B cell (primary cell): ENCODE results near the gene WNT11. TPM values are rescaled to one million over a fixed set of nuclear protein-coding genes. Genes with fewer than 3 reads are reported as not detected.

ENCODE experiments used
- ATAC-seq: fragments of 200-7000 bp; cut with Tn5 transposase; one replicate; pipeline ENCODE4 v1.10.0; 2021; ENCODE audit warnings: low read depth, mild to moderate bottlenecking, moderate number of reproducible peaks, moderate library complexity
- CTCF ChIA-PET: fragments of 350-600 bp; sonication (Branson Sonifier 250); formaldehyde crosslinking; loops from one replicate; lab custom pipeline; 2021; ENCODE audit warnings: antibody characterized with exemption, inconsistent platforms; lab: Charles Lee
- POLR2A ChIA-PET: fragments of 350-600 bp; sonication (Branson Sonifier 250); formaldehyde crosslinking; loops from one replicate; lab custom pipeline; 2021; ENCODE audit warnings: antibody characterized with exemption; lab: Charles Lee
- DNase-seq: peaks from one replicate; pipeline ENCODE4 v3.0.0; 2013
- H2AFZ ChIP-seq: 2 replicates; pipeline ENCODE4 v1.6.1; 2012; ENCODE audit warnings: mild to moderate bottlenecking, low read depth, low read length; ENCODE audit not compliant: insufficient read depth, poor library complexity, severe bottlenecking
- H3K27ac ChIP-seq, 2 donors: 1 replicate in 1 of 2; 2 replicates in 1 of 2; pipeline ENCODE4 v1.5.1; 2012 to 2013; ENCODE audit warnings: low read length in 2 of 2, mild to moderate bottlenecking in 2 of 2, moderate library complexity in 1 of 2
- H3K27me3 ChIP-seq, 4 experiments: fragments of 200-600 bp in 1 of 4; sonication (generic) in 1 of 4; replicated peaks in 1 of 4; 1 replicate in 2 of 4; 2 replicates in 2 of 4; pipeline versions ENCODE4 v1.6.1 to v1.7.0; 2013 to 2016; ENCODE audit warnings: low read length in 3 of 4, mild to moderate bottlenecking in 2 of 4, mixed read lengths in 1 of 4, moderate library complexity in 1 of 4; ENCODE audit not compliant: insufficient read depth in 4 of 4, control insufficient read depth in 3 of 4; ENCODE audit errors: control extremely low read depth in 1 of 4
- H3K36me3 ChIP-seq, 2 experiments: replicated peaks in 1 of 2; 1 replicate in 1 of 2; 2 replicates in 1 of 2; pipeline versions ENCODE4 v1.6.1 to v1.7.1; 2013; ENCODE audit warnings: low read length in 1 of 2; ENCODE audit not compliant: insufficient read depth in 2 of 2, control insufficient read depth in 1 of 2; ENCODE audit errors: control extremely low read depth in 1 of 2, extremely low read depth in 1 of 2
- H3K4me1 ChIP-seq, 2 donors: fragments of 200-600 bp in 1 of 2; sonication (generic) in 1 of 2; 1 replicate in 1 of 2; 2 replicates in 1 of 2; pipeline versions ENCODE4 v1.5.1 to v1.6.1; 2013 to 2017; ENCODE audit warnings: low read length in 2 of 2; ENCODE audit not compliant: control insufficient read depth in 2 of 2, insufficient read depth in 2 of 2
- H3K4me2 ChIP-seq: replicated peaks from 2 replicates; pipeline ENCODE3; 2012; ENCODE audit warnings: mild to moderate bottlenecking, low read depth, low read length; ENCODE audit not compliant: poor library complexity, severe bottlenecking
- H3K4me3 ChIP-seq, 5 experiments: fragments of 200-600 bp in 1 of 5; sonication (generic) in 1 of 5; 1 replicate in 3 of 5; 2 replicates in 2 of 5; pipeline versions ENCODE4 v1.5.1 to v1.7.0; 2011 to 2016; ENCODE audit warnings: low read length in 4 of 5, mild to moderate bottlenecking in 4 of 5, low read depth in 2 of 5, control low read depth in 1 of 5, moderate library complexity in 1 of 5; ENCODE audit not compliant: insufficient read depth in 1 of 5; ENCODE audit errors: control extremely low read depth in 1 of 5, extremely low read depth in 1 of 5
- H3K79me2 ChIP-seq: fragments of 200-600 bp; sonication (generic); one replicate; pipeline ENCODE4 v1.6.0; 2016; ENCODE audit warnings: low read length; ENCODE audit not compliant: control insufficient read depth, insufficient read depth
- H3K9ac ChIP-seq: fragments of 200-600 bp; sonication (generic); 2 replicates; pipeline ENCODE4 v1.6.1; 2017; ENCODE audit warnings: mild to moderate bottlenecking, low read length, moderate library complexity
- H3K9me3 ChIP-seq, 3 donors: one replicate each; pipeline versions ENCODE4 v1.6.1 to v1.7.1; 2013; ENCODE audit warnings: low read length in 2 of 3; ENCODE audit not compliant: control insufficient read depth in 2 of 3, insufficient read depth in 1 of 3; ENCODE audit errors: control extremely low read depth in 1 of 3
- H4K20me1 ChIP-seq: 2 replicates; pipeline ENCODE4 v1.6.0; 2012; ENCODE audit warnings: mild to moderate bottlenecking, low read length; ENCODE audit not compliant: insufficient read depth, control insufficient read depth, poor library complexity, severe bottlenecking
- H3K27ac Mint-ChIP-seq: one replicate; pipeline ENCODE4 v1.8.0; 2021; ENCODE audit warnings: mixed read lengths
- H3K27me3 Mint-ChIP-seq: one replicate; pipeline ENCODE4 v1.8.0; 2021; ENCODE audit warnings: mixed read lengths
- H3K4me1 Mint-ChIP-seq: one replicate; pipeline ENCODE4 v1.8.0; 2021; ENCODE audit warnings: mixed read lengths
- H3K4me3 Mint-ChIP-seq: one replicate; pipeline ENCODE4 v1.8.0; 2021; ENCODE audit warnings: mixed read lengths
- H3K9me3 Mint-ChIP-seq: one replicate; pipeline ENCODE4 v1.8.0; 2022; ENCODE audit warnings: mixed read lengths; ENCODE audit not compliant: insufficient read depth
- CTCF ChIP-seq: fragments of 200-600 bp; IDR thresholded peaks from one replicate; pipeline ENCODE4 v1.8.0; 2022; ENCODE audit warnings: antibody characterized with exemption, mild to moderate bottlenecking
- EZH2 ChIP-seq: IDR thresholded peaks from 2 replicates; pipeline ENCODE4 v1.6.1; 2012; ENCODE audit warnings: borderline replicate concordance, low read depth, mild to moderate bottlenecking, moderate library complexity, low read length; ENCODE audit not compliant: insufficient read depth, poor library complexity, severe bottlenecking
- WGBS: methylation state at CpG from one replicate; pipeline ENCODE4 v1.1.5; 2013; ENCODE audit warnings: missing lambda C conversion rate; ENCODE audit not compliant: insufficient coverage; 5-methylcytosine and 5-hydroxymethylcytosine counted together
- intact Hi-C: fragments of 100-400 bp; cut with micrococcal nuclease; formaldehyde crosslinking; loops from one replicate; pipeline ENCODE4 v1.10.0; 2022
- polyA plus RNA-seq: library from polyadenylated mRNA; depleted of rRNA; stranded (reverse); fragments of >200 nt; gene quantifications from 2 replicates; pipeline ENCODE4 v1.2.3, GENCODE V29; 2012
- total RNA-seq, 2 donors: library from RNA; stranded (reverse); fragments of 120-200 nt in 1 of 2; gene quantifications; 1 replicate in 1 of 2; 2 replicates in 1 of 2; pipeline versions ENCODE4 v1.2.3 to v1.2.4, GENCODE V29; 2013 to 2022

Gene WNT11
- total and polyA plus RNA-seq, 2 donors (not counting 1 experiment from before 2014, with no cell fraction given): 0.39 TPM; not detected in 1

DNA sequence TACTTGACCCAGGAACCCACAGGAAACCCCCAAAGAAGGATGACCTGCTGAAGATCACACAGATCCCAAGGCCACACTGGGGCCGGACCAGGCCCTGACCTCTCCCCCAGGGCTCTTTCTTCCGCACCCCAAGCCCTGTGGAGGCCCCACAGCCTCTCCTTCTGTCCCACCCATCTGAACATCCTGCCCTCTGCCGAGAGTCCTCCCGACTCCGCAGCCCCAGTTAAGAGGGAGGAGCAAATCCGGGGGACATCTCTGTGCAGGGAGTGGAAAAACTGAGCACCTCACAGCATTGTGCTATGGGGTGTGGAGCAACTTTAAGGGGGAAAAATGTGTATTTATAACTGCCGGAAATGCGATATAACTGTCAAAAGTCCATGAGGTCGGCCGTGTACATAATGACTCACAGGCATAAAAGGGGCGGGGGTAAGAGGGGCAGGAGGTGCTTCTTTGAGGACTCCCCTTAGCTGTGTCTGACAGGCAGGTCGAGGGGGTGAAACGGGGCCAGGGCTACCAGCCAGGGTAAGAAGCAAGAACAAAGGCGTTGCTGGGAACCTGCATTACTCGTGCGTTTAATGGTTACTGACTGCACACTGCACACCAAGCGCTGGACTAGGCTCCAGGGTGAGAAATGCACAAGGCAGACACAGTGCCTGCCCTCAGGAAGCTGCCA lies 57.2 kb downstream of the WNT11 start:
- intact Hi-C loops: no loop called here
- no peaks in the 10 kb centered on the region for H3K27me3 Mint-ChIP-seq
- WGBS: 94% methylated on average over 14 of the region's 17 CpGs
- H3K9me3 ChIP-seq: no peaks in the 10 kb centered on the region
- no peak overlapping the region for H3K4me2 ChIP-seq
- no peaks in the 10 kb centered on the region for H3K27me3 ChIP-seq
- no peaks in the 10 kb centered on the region for H3K79me2 ChIP-seq
- H2AFZ ChIP-seq: no peak overlapping the region
- H3K4me3 ChIP-seq: no peak overlapping the region
- ChIA-PET POLR2A (interaction anchor here (0.6 kb wide), 1 partner anchor 63 kb away, joined by 8 read pairs; no protein-coding TSS in a partner anchor), CTCF (interaction anchor here (0.6 to 1.6 kb wide), 4 partner anchors 13 to 346 kb away, joined by 3 to 7 read pairs (median 4); no protein-coding TSS in a partner anchor)
- TF ChIP-seq CTCF: no peak
- no peak for TF ChIP-seq EZH2
- no peak overlapping the region for H3K27ac ChIP-seq
- peaks cover 18 to 21% of the 10 kb centered on the region in 2 donors for H3K4me1 ChIP-seq
- H3K4me3 Mint-ChIP-seq: no peak overlapping the region
- no peaks in the 10 kb centered on the region for H3K36me3 ChIP-seq
- H3K9me3 Mint-ChIP-seq: no peaks in the 10 kb centered on the region
- ATAC-seq: no peak
- no peak overlapping the region for H3K27ac Mint-ChIP-seq
- H3K9ac ChIP-seq: no peak overlapping the region
- DNase-seq: no peak
- H4K20me1 ChIP-seq: no peaks in the 10 kb centered on the region
- H3K4me1 Mint-ChIP-seq: peaks cover 25% of the 10 kb centered on the region

GRCh38 chr11:76148231-76148630 lies 58.1 kb downstream of the WNT11 start:
- Mint-ChIP-seq H3K4me1 (peaks cover 18% of the 10 kb centered on the region), H3K27me3 (no peaks in the 10 kb centered on the region), H3K27ac (no peak overlapping the region), H3K4me3 (no peak overlapping the region), H3K9me3 (no peaks in the 10 kb centered on the region)
- no peak overlapping the region for H3K4me2 ChIP-seq
- intact Hi-C loops: no loop called here
- H4K20me1 ChIP-seq: no peaks in the 10 kb centered on the region
- no peak overlapping the region for H3K4me3 ChIP-seq
- no peaks in the 10 kb centered on the region for H3K27me3 ChIP-seq
- H3K9ac ChIP-seq: no peak overlapping the region
- no peaks in the 10 kb centered on the region for H3K79me2 ChIP-seq
- DNase-seq (no peak), ATAC-seq (no peak)
- no peak overlapping the region for H2AFZ ChIP-seq
- peaks cover 13 to 15% of the 10 kb centered on the region in 2 donors for H3K4me1 ChIP-seq
- no peak overlapping the region for H3K27ac ChIP-seq
- peaks cover 0 to 1% of the 10 kb centered on the region in 2 experiments for H3K36me3 ChIP-seq
- no peak for TF ChIP-seq CTCF
- no peak for TF ChIP-seq EZH2
- no peaks in the 10 kb centered on the region for H3K9me3 ChIP-seq
- 87% methylated on average over 6 of the region's 6 CpGs for WGBS
- CTCF ChIA-PET: no interaction called here
- POLR2A ChIA-PET: no interaction called here
